Germinal center (tissue), 1 donor: ENCODE results near the gene GRIK4.

Experiments used
- DNase-seq: peaks from one replicate; pipeline ENCODE4 v3.0.0; 2012; ENCODE audit warnings: mixed read lengths, low spot score

GRIK4 gene

GRCh38 chr11:120884154-120885020 lies 372.8 kb downstream of the GRIK4 start:
- DNase-seq, result no peak

- DNase-seq, result no peak
These were observed 379.2 kb downstream of the GRIK4 start for GRCh38 chr11:120890609-120891320.

- no peak for DNase-seq
These were observed 382.1 kb downstream of the GRIK4 start for GRCh38 chr11:120893440-120894201.

GRCh38 chr11:120894202-120894985 lies 382.8 kb downstream of the GRIK4 start:
- DNase-seq, result no peak

- DNase-seq, result no peak
These were observed 385.1 kb downstream of the GRIK4 start for GRCh38 chr11:120896687-120897086.

GRCh38 chr11:120898568-120898967 lies 387.0 kb downstream of the GRIK4 start:
- DNase-seq, result no peak

GRCh38 chr11:120899720-120900119 lies 388.2 kb downstream of the GRIK4 start:
- DNase-seq, result no peak

- no peak for DNase-seq
These were observed 389.1 kb downstream of the GRIK4 start for GRCh38 chr11:120900643-120901042.

GRCh38 chr11:120903686-120904085 lies 392.1 kb downstream of the GRIK4 start:
- DNase-seq, result no peak

GRCh38 chr11:120904116-120904515 lies 392.6 kb downstream of the GRIK4 start:
- no peak for DNase-seq

GRCh38 chr11:120906766-120907165 lies 395.2 kb downstream of the GRIK4 start:
- no peak for DNase-seq

- DNase-seq, result no peak
These were observed 396.4 kb downstream of the GRIK4 start for GRCh38 chr11:120907971-120908370.

GRCh38 chr11:120908461-120909181 lies 397.1 kb downstream of the GRIK4 start:
- DNase-seq, result no peak

GRCh38 chr11:120909676-120910416 lies 398.3 kb downstream of the GRIK4 start:
- DNase-seq, result no peak

GRCh38 chr11:120911943-120912342 lies 400.4 kb downstream of the GRIK4 start:
- DNase-seq, result no peak

- no peak for DNase-seq
These were observed 401.0 kb downstream of the GRIK4 start for GRCh38 chr11:120912504-120912903.

GRCh38 chr11:120912915-120913314 lies 401.4 kb downstream of the GRIK4 start:
- DNase-seq, result no peak

GRCh38 chr11:120914021-120914420 lies 402.5 kb downstream of the GRIK4 start:
- no peak for DNase-seq

- no peak for DNase-seq
These were observed 403.1 kb downstream of the GRIK4 start for GRCh38 chr11:120914601-120915000.

GRCh38 chr11:120917559-120918239 lies 406.2 kb downstream of the GRIK4 start:
- DNase-seq, result no peak
